Hepatocyte (in vitro differentiated cells): Measurements from ENCODE around the gene RPL10. TPM values are rescaled to one million over a fixed set of nuclear protein-coding genes. Genes with fewer than 3 reads are reported as not detected.

Experiments
- DNase-seq: peaks from one replicate; pipeline ENCODE4 v3.0.0-alpha.2; 2016; ENCODE audit warnings: low spot score
- H2AFZ ChIP-seq: fragments of 200-600 bp; sonication (generic); 2 replicates; pipeline ENCODE4 v1.6.0; 2016; ENCODE audit warnings: antibody characterized with exemption, mild to moderate bottlenecking
- H3K27ac ChIP-seq: fragments of 200-600 bp; sonication (generic); 2 replicates; pipeline ENCODE4 v1.5.1; 2016; ENCODE audit warnings: mild to moderate bottlenecking
- H3K27me3 ChIP-seq: fragments of 200-600 bp; sonication (generic); 2 replicates; pipeline ENCODE4 v1.6.1; 2016
- H3K36me3 ChIP-seq: fragments of 200-600 bp; sonication (generic); replicated peaks from 2 replicates; pipeline ENCODE4 v1.5.1; 2016; ENCODE audit warnings: low read depth; ENCODE audit not compliant: insufficient read depth
- H3K4me1 ChIP-seq: fragments of 200-600 bp; sonication (generic); 2 replicates; pipeline ENCODE4 v1.5.1; 2016; ENCODE audit warnings: mild to moderate bottlenecking, moderate library complexity; ENCODE audit not compliant: insufficient read depth
- H3K4me2 ChIP-seq: fragments of 200-600 bp; sonication (generic); 2 replicates; pipeline ENCODE4 v1.6.0; 2016
- H3K4me3 ChIP-seq: fragments of 200-600 bp; sonication (generic); 2 replicates; pipeline ENCODE4 v1.5.1; 2016; ENCODE audit warnings: mild to moderate bottlenecking
- H3K79me2 ChIP-seq: fragments of 200-600 bp; sonication (generic); 2 replicates; pipeline ENCODE4 v1.6.0; 2017; ENCODE audit warnings: mild to moderate bottlenecking
- H3K9me2 ChIP-seq: fragments of 200-600 bp; sonication (generic); replicated peaks from 2 replicates; pipeline ENCODE4 v1.6.0; 2017; ENCODE audit warnings: mild to moderate bottlenecking; ENCODE audit not compliant: insufficient read depth
- H3K9me3 ChIP-seq: fragments of 200-600 bp; sonication (generic); 2 replicates; pipeline ENCODE4 v1.5.1; 2016; ENCODE audit warnings: low read depth, mild to moderate bottlenecking
- H4K20me1 ChIP-seq: fragments of 200-600 bp; sonication (generic); 2 replicates; pipeline ENCODE4 v1.6.0; 2016; ENCODE audit warnings: mild to moderate bottlenecking; ENCODE audit not compliant: insufficient read depth, poor library complexity, severe bottlenecking
- CTCF ChIP-seq: fragments of 200-600 bp; sonication (generic); IDR thresholded peaks from 2 replicates; pipeline ENCODE4 v1.5.1; 2016; ENCODE audit warnings: antibody characterized with exemption, mild to moderate bottlenecking; ENCODE audit not compliant: poor library complexity
- EZH2 ChIP-seq: fragments of 200-600 bp; sonication (generic); IDR thresholded peaks from 2 replicates; pipeline ENCODE4 v1.6.1; 2016; ENCODE audit warnings: antibody characterized with exemption, mild to moderate bottlenecking, borderline replicate concordance
- EZH2phosphoT487 ChIP-seq: fragments of 200-600 bp; sonication (generic); IDR thresholded peaks from one replicate; pipeline ENCODE4 v1.6.1; 2018; ENCODE audit warnings: antibody characterized with exemption, mild to moderate bottlenecking, low read depth, moderate library complexity; ENCODE audit not compliant: unreplicated experiment, severe bottlenecking
- WGBS: methylation state at CpG from one replicate; pipeline ENCODE4 v1.1.6; 2016; ENCODE audit warnings: low lambda C conversion rate; ENCODE audit errors: missing lambda C conversion rate; 5-methylcytosine and 5-hydroxymethylcytosine counted together
- polyA plus RNA-seq: library from polyadenylated mRNA; unstranded; fragments of >200 nt; fragmentation: Nextera tagmentation; extraction: Ambion mirVana; gene quantifications from 2 replicates; pipeline ENCODE4 v1.2.1, GENCODE V29; 2016
- total RNA-seq: library from RNA; depleted of rRNA; stranded (reverse); fragments of >200 nt; gene quantifications from 2 replicates; pipeline ENCODE4 v1.2.3, GENCODE V29; 2014

RPL10 gene
- total and polyA plus RNA-seq, 2 experiments from 2014 or later, result 1,206 to 4,460 TPM

GRCh38 chrX:154352012-154352401 is 46.2 kb upstream of the RPL10 start:
- no peaks in the 10 kb centered on the region for H3K9me3 ChIP-seq
- H3K4me2 ChIP-seq, result no peak overlapping the region
- H3K4me1 ChIP-seq, result no peaks in the 10 kb centered on the region
- no peak overlapping the region for H2AFZ ChIP-seq
- no peaks in the 10 kb centered on the region for H3K79me2 ChIP-seq
- peaks cover 7% of the 10 kb centered on the region for H4K20me1 ChIP-seq
- no peak for TF ChIP-seq EZH2
- TF ChIP-seq EZH2phosphoT487, result no peak
- TF ChIP-seq CTCF, result no peak
- DNase-seq, result no peak
- H3K9me2 ChIP-seq, result no peaks in the 10 kb centered on the region
- H3K27me3 ChIP-seq, result no peaks in the 10 kb centered on the region
- H3K27ac ChIP-seq, result no peak overlapping the region
- WGBS, result 91% methylated on average over 13 of the region's 14 CpGs
- no peaks in the 10 kb centered on the region for H3K36me3 ChIP-seq
- no peak overlapping the region for H3K4me3 ChIP-seq

DNA sequence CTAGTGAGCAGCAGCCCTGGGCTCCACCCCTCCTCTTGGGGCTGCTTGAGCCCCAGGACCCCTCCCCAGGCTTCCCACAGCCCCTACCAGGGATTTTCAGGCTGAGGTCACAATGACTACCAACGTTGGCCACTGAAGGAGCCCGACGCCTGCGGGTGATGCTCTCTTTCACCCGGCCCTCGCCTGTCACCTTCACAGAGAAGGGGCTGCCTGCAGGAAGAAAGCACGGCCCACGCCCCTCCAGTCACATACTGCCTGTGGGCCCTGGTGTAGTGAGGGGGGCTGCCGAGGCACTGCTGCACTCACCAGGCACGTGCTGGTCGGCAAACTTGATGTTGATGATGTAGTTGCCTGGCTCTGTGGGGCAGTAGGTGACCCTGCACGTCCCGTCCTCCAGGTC is 45.7 kb upstream of the RPL10 start:
- Histone ChIP-seq H3K4me1 (no peaks in the 10 kb centered on the region), H2AFZ (no peak overlapping the region), H3K4me3 (no peak overlapping the region), H3K27me3 (no peaks in the 10 kb centered on the region), H3K36me3 (no peaks in the 10 kb centered on the region), H3K4me2 (no peak overlapping the region), H3K27ac (no peak overlapping the region), H3K79me2 (no peaks in the 10 kb centered on the region), H3K9me2 (no peaks in the 10 kb centered on the region), H3K9me3 (no peaks in the 10 kb centered on the region), H4K20me1 (peaks cover 9% of the 10 kb centered on the region)
- WGBS, result 87% methylated on average over 13 of the region's 13 CpGs
- no peak for DNase-seq
- no peak for TF ChIP-seq CTCF
- TF ChIP-seq EZH2, result no peak
- TF ChIP-seq EZH2phosphoT487, result no peak

GRCh38 chrX:154353172-154353843 is 44.9 kb upstream of the RPL10 start:
- TF ChIP-seq EZH2, result no peak
- Histone ChIP-seq H3K9me2 (no peaks in the 10 kb centered on the region), H3K4me2 (no peak overlapping the region), H3K4me1 (no peaks in the 10 kb centered on the region), H3K9me3 (no peaks in the 10 kb centered on the region), H3K4me3 (no peak overlapping the region), H3K27me3 (no peaks in the 10 kb centered on the region), H4K20me1 (peaks cover 9% of the 10 kb centered on the region), H3K79me2 (no peaks in the 10 kb centered on the region), H3K27ac (no peak overlapping the region), H2AFZ (no peak overlapping the region), H3K36me3 (no peaks in the 10 kb centered on the region)
- 90% methylated on average over 24 of the region's 24 CpGs for WGBS
- no peak for DNase-seq

- Histone ChIP-seq H3K4me2 (no peak overlapping the region), H3K9me2 (no peaks in the 10 kb centered on the region), H3K79me2 (no peaks in the 10 kb centered on the region), H4K20me1 (peaks cover 9% of the 10 kb centered on the region), H2AFZ (no peak overlapping the region), H3K27me3 (no peaks in the 10 kb centered on the region), H3K4me3 (no peak overlapping the region), H3K4me1 (no peaks in the 10 kb centered on the region), H3K27ac (no peak overlapping the region), H3K36me3 (no peaks in the 10 kb centered on the region), H3K9me3 (no peaks in the 10 kb centered on the region)
- no peak for DNase-seq
- 92% methylated on average over 13 of the region's 14 CpGs for WGBS
- no peak for TF ChIP-seq EZH2phosphoT487
- TF ChIP-seq EZH2, result no peak
- TF ChIP-seq CTCF, result no peak
Measured at GRCh38 chrX:154354013-154354412, 44.2 kb upstream of the RPL10 start.
